ENCODE data around the gene TMEM39A. TPM values are rescaled to one million over a fixed set of nuclear protein-coding genes. Genes with fewer than 3 reads are reported as not detected.
A peak's percentile ranks its signal among the peaks of the same experiment; 100 is the strongest.

The TMEM39A gene
- total and polyA plus RNA-seq, 10 of the 15 experiments (the other 5 are each of a cell fraction or from before 2014, with no cell fraction given) = 10.8 to 44.7 (median 33.2) TPM

- no peak; a peak in 1 of 4 replicates for TF ChIP-seq ETV6 (conservative IDR thresholded peaks at IDR 0.05 in 1 of 2, IDR thresholded peaks at IDR 0.05 in 1 of 2; ENCODE audit: borderline replicate concordance in 1 of 2, low read depth in 1 of 2)
- TF ChIP-seq STAT1 (conservative IDR thresholded peaks at IDR 0.05) = no peak
- TF ChIP-seq MLLT1 (IDR thresholded peaks at IDR 0.05) = peak; percentile 81
- TF ChIP-seq JUND (IDR thresholded peaks at IDR 0.05; ENCODE audit: low read depth, low read length) = peak; percentile 64; the same call in 1 of the 2 replicates
- TF ChIP-seq NFYA (IDR thresholded peaks at IDR 0.05; ENCODE audit: borderline replicate concordance, low read depth, low read length) = no peak
- peak; percentile 65; the same call in 1 of the 2 replicates for TF ChIP-seq ATF2 (IDR thresholded peaks at IDR 0.05; ENCODE audit: low read length)
- peak; percentile 99 for TF ChIP-seq ATF7 (IDR thresholded peaks at IDR 0.05; ENCODE audit: low read depth)
- peak; percentile 87 for TF ChIP-seq SMAD1 (IDR thresholded peaks at IDR 0.05; ENCODE audit: low read depth, partially characterized antibody)
- no peak for TF ChIP-seq ZNF217 (IDR thresholded peaks at IDR 0.05)
- TF ChIP-seq SUPT20H (IDR thresholded peaks at IDR 0.05; ENCODE audit: borderline replicate concordance, control insufficient read depth, low read depth, low read length) = no peak
- TF ChIP-seq E2F4 (IDR thresholded peaks at IDR 0.05; ENCODE audit: low read depth, low read length) = no peak; the same call in 1 of the 2 replicates
- TF ChIP-seq TARDBP (IDR thresholded peaks at IDR 0.05; ENCODE audit: borderline replicate concordance) = peak; percentile 60; the same call in 1 of the 2 replicates
- TF ChIP-seq USF2 (IDR thresholded peaks at IDR 0.05; ENCODE audit: borderline replicate concordance, low read depth, low read length) = no peak; the same call in 1 of the 2 replicates
- TF ChIP-seq ZZZ3 (IDR thresholded peaks at IDR 0.05; ENCODE audit: control insufficient read depth, insufficient read length, low read depth) = no peak
- TF ChIP-seq ASH2L (IDR thresholded peaks at IDR 0.05; ENCODE audit: borderline replicate concordance, low read depth) = no peak
- no peak for TF ChIP-seq TCF7 (IDR thresholded peaks at IDR 0.05; ENCODE audit: borderline replicate concordance)
- no peak for TF ChIP-seq ZNF274 (IDR thresholded peaks at IDR 0.05; ENCODE audit: insufficient read depth, insufficient read length)
- peak; percentile 36; the same call in 1 of the 2 replicates for TF ChIP-seq FOXM1 (IDR thresholded peaks at IDR 0.05; ENCODE audit: low read depth, low read length)
- no peak for TF ChIP-seq ZBTB33 (IDR thresholded peaks at IDR 0.05)
- TF ChIP-seq MTA2 (IDR thresholded peaks at IDR 0.05; ENCODE audit: low read depth) = peak; percentile 68; the same call in 1 of the 2 replicates
Measured at GRCh38 chr3:119463171-119464169, at the start of gene TMEM39A (continued).

Data from GM12878 (cell line).